ENCODE data around the gene RHOH.

RHOH gene

DNA sequence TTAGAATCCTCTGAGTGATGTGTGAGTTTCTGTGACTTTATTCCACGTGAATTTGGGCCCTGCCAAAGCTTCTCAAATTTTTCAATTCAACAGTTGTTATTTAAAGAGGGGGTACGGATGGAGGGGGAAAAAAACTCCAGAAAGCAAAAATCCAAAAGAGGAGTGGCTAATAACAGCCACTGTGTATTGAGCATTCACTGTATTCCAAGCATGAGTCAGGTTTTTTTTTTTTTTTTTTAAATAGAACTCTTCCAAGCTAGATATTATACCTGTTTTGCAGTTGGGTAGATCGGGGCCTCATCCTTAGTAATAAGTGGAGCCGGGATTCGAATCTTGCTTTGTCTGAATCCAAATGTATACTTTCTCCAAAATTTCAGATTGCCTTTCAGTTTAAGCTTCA, 6.4 kb upstream of the RHOH start:
- DNase-seq: no peak

DNA sequence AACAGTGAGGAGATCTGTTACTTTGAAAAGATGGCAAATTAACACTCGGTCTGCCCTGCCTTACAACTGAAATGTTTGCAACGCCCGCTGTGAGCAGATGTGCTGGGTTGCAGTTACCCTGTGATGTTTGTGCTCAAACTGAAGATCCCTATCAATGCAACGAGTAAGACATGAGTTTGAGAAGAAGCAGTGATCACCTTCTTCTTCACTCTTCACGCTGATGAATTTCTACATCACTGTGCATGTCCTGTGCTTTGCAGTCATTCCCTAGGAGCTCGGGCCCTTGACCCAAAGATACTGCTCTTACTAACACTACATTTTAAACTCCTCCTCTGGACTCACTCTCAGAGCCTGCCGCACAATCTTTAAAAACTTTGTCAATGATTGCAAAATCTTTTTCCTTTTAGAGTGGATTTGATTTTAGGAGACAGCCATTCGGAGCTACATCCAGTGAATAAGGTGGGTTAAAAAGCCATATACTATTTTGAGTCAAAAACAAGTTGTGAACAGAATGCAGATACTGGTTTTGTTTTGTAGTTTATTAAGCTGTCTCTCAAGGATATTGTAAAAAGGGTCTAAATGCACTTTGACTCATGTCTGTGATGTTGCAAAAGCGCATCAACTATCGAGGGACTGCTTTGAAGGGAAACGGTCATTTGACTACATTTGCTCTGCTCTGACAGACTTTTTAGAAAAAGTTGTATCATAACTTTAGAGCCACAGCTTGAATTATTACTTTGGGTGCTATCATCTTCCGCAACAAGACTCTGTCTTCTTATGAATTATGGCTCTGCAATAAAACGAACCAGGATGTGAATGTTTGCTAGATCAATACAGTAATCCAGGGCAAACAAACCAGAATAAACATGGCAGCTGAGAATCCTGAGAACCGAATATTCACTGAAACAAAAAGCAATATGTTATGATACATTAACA, 5.7 kb upstream of the RHOH start:
- DNase-seq: no peak

DNA sequence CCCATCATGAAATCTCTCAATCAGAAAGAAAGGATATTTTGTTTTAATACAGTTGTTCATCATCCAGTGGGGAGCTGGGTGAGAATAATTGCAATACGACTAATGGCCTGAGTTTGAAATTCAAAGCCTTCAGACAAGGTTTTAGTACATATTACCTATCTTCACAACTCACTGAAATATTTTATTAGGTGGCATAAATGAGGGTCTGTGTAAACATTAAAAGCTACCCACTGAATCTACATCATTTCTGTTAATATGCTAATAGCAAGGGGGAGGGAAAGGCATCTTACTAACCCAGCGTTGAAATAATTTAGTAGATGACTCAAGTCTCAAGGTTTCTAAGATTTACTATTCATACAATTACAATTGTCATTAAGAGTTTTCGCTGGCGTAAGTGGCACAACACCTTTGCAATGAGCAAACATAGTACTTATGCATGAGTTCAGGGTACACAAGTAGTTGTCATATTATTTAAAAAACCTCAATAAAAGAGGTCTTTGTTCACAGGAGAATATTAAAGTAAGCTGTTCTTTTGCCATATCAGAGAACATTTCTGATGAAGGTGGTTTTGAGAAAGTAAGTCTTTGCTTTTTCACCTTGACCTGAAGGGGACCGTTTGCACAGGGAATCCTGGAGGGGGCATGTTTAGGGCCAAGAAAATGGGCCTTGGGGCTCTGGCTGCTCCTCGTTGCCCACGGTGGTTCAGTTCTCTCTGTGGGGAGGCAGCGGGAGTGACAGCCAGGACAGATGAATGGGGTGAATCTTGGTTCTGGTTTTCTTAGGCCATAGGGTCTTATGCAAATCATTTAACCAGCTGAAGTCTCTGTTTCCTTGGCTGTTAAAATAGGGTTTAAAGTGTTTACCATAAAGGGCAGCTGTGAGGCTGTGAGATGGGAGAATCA, 4.5 kb upstream of the RHOH start:
- DNase-seq: no peak

DNA sequence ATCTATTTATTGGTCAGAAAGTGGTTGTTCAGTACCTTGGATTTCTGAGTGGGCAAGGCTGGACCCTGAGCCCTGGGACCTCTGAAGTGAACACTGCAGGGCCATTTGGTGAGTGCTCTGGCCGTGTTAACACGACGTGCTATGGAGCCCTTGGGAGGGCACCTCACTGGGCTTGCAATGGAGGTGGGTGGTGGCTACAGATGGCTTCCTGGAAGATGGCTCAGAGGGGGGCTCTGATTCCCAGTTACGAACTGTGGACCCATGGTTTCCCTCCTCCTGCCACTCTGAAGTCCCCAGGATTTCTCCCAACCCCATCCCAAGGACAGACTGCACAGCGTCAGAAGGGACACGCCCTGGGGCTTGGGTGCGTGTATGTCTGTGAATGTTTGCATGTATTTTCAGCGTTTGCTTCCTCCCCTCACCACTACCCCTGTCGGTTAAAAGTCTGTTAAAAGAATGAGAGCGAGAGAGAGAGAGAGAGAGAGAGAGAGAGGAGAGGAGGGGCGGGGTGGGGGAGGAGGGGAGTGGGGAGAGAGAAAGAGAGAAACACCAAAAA, 3.7 kb upstream of the RHOH start:
- no peak for DNase-seq

DNA sequence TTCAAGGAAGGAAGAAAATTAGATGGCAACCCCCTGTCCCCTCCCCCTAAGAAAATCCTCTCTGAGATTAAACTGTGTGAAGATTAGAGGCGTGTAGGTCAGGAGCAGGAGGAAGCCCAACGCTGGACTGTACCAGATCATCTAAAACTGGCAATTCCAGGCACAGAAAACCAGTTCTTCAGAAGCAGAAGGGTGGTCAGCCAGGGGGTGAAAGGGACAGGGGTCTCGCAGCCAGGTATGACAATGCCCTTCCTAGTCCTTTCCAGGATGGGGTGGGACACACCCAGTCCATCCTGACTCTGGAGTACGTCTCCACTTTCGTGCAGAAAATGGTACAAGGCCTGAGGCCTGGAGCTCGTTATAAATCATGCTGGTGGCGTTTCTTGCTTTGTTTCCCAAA, 3.3 kb upstream of the RHOH start:
- DNase-seq: no peak

DNA sequence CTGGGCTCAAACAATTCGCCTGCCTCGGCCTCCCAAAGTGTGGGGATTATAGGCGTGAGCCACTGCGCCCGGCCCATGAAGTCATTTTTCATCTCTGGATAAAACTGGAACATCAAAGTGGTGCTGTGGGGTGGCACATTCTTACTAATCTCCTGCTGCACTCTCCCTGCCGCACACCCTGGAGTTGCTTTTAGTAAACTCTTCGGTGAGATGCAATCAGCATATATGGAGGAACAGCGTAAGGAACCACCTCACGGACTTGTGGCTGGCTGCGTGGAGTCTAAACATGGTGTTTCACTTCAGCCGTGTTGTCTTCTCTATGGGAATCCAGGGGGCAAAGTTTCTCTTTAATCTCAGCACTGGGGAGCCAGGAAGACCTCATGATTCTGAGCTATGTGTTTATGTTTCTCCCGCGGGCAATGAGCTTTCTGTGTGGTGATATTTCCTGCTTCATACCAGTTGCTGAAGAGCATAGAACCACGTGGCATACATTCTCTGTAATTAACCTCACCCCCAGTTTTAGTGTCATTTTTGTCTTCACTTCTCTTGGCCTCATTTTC, 2.1 kb upstream of the RHOH start:
- DNase-seq: no peak

DNA sequence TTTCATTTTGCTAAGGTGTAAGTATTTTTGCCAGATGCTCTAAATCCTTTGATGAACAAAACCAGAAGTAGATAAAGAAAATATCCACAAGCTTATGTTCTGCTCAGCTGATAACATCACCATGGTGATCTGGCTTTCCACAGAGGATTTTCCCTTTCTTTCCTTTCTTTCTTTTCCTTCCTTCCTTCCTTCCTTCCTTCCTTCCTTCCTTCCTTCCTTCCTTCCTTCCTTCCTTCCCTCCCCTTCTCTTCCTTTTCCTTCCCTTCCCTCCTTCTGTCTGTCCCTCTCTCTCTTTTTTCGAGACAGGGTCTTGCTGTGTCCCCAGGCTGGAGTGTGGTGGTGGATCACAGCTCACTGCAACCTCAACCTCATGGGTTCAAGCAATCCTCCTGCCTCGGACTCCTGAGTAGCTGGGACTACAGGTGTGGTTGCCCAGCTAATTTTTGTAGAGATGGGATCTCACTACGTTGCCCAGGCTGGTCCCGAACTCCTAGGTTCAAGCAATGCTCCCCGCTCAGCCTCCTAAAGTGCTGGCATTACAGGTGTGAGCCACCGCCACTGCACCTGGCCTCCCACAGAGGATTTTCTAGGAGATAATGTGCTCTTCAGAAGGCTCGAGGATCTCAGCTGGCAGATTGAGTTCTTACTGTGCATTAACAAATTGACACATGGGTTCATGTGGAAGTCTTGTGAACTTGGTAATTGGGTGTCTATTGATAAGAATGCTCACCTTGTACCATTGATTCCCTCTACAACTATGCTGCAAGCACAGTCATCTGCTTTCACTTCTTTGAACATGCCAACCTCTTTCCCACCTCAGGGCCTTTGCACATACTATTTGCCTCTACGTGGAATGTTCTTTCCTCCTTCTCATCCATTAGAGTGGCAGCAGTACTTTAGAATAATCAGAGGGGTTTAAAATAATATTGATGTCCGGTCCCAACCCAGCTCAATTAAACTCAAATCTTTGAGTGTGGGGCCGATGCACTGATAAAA, 1.4 kb upstream of the RHOH start:
- no peak for DNase-seq

DNA sequence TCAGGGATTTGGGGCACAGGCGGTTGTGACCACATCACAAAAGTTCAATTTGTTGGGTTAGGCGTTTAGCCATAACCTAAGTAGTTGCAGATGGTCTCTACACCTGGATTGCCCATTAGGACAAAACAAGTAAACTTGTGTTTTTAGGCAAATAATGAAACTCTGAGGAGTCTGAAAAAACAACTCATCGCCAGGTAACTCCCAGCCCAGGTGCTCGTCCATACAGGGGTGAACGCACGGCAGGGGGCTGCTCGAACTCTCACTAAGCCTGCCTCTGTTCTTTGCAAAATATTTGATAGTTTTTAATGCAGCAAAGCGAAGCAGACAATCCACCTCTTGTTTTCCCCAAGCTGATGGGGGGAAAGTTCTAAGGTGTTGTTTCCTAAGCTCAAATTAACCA, 559 bp upstream of the RHOH start:
- DNase-seq: no peak

DNA sequence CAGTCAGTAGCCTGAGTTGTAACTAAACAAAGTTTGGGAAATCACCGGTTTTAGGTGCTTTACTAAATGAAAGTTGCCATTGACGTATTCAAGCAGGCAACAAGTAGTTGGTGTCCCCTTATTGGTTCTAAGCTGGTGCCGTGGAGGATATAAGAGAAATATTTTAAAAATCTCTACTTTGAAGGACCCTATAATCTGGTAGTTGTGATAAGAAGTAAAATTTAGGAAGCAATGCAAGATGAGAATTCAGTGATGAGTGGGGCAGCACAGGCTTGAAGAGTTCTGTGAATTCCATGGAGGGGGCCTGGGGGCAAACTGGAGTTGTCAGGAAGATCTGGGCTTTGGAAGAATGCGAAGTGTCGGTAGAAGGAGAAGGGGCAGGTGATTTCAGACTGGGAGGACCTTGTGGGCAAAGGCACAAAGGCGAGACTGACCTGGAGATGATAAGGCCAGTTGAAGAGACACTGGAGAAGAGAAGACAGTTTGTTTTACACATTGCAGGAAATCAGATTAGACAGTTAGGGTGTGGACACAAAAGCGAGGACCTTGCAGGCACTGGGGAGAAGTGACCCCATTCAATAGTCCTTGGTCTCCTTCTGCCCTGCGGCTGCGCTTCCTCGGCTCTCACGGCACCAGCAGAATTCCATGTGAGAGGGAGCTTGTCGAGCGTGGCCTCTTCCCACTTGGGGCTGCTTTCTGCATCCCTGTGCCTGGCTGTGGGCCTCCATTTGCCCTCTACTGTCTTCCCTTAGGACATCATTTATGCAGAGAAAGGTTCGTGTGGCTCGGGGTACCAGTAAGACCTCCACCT, 1.3 kb downstream of the RHOH start:
- DNase-seq: no peak

DNA sequence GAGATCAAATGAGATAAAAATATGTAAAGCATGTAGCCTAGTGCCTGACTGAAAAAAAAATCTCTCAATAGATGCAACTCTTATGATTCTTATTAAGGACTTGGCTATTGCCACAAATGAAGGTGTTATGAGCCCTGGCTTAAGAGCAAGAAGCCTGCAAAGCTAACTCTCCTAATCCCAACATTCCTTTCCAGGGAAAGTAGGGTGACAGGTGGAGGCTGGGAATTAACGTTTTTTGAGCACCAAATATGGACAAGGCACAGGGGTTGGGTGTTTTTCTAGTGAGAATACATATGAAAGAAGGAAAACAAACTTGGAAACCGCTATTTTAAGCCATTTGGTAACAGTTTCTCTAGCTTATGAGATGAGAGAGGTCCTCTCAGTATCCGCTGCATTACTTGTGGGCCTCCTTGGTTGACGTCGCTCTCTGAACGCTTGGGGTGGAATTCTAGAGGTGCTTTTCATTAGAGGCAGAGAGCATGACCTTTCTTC, 2.4 kb downstream of the RHOH start:
- peak; percentile 49 for DNase-seq

DNA sequence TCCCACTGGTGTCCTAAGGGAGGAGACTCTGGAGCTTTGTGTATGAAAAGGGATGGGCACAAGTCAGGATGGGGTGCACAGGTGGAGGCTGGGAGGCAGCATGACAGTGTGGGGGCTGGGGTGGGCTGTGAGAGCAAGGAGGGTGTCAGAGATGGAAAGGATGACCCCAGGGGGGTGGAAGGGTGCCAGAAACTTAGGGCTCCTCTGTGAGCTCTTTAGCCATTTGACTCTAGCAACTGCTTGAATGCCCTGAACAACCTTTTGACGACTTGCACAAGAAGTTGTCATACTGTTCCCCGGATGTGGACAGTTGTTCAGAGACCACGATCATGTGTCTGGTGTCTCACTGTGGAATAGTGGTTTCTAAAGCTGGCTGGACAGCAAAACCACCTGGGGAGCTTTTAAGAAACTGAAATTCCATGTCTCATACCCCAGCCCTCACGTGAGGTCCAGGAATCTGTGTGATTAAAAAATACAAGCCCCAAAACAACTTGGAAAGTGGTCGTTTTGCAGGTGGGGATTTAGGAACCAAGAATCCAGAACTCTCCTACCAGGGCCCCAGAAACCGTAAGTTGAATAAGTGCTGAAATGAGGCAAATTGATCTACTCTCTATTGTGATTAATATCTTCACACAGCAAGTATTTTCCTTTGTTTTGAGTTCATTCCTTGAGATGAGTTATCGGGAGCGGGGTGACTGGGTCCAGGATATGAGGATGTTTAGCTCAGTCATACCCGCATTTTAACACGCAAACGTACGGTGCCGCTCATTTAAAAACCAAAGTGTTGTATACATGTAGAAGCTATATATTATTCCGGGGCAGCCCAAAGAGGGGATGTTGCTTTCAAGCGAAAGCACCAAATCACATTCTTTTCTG, 3.4 kb downstream of the RHOH start:
- DNase-seq: no peak

DNA sequence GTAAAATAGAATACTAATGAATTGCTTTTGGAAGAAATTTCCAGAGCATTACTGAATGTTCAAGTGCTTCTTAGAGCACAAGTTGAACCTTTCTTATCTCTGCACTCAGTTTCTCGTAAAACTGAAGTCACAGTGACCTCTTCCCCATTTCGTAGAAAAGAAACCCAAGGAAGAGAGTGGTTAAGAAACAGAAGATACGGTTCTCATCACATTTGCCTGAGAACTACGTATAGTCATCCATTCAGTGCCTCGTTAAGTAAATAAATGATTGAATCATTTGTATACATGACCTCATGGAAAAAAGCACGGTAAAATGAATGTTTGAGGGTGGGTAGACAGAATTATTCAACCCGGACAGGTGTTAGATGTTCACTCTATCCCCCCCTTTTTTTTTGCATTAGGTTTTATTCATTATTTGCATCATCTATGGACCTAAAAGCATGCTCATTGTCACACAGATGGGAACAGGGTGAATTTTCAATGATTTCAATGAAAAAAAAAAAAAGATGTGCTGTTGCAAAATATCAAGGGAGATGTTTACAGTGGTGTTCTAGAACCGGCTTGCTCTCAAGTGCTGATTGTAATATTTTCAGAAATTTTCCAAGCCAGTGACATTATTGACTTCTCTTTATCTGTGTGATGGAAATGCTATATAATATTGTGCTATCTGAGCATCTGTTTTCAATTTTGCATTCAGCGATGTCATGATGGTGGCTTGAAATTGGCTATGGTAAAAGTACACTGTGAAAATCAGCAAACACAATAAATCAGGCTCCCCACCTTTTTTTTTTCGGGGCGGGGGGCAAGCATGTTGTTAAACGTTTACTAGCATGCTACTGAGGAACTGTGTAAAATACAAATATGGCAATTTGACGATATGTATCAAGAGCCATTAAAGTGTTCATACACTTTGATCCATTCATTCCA, 4.3 kb downstream of the RHOH start:
- DNase-seq: no peak

DNA sequence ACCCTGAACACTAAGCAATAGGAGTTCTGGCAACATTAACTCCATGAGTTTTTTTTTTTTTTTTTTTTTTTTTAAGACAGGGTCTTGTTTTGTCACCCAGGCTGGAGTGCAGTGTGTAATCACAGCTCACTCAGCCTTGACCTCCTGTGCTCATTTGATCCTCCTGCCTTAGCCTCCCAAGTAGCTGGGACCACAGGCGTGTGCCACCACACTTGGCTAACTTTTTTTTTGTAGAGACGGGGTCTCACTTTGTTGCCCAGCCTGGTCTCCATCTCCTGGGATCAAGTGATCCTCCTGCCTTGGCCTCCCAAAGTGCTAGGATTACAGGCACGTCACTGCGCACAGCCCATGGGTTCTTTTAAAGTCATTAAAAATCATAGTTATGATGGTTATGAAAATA, 5.1 kb downstream of the RHOH start:
- no peak for DNase-seq

DNA sequence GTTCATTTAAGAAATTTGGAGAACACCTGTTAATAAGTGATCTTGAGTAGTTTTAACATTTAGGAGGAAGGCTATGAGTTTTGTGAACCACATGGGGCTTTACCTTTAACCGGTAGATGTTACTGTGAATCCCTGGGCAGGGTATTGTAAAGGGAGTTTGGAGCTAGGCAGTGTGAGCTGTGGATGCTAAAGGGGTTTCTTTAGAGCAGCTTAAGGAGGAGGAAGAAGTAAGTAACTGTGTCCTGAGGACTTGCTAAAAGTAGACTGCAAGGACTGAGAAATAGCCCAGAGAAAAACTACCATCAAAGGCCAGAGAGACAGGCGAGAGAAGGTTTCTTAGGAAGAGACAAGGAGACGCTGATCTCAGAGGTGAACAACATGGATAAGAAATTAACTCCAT, 5.6 kb downstream of the RHOH start:
- no peak for DNase-seq

DNA sequence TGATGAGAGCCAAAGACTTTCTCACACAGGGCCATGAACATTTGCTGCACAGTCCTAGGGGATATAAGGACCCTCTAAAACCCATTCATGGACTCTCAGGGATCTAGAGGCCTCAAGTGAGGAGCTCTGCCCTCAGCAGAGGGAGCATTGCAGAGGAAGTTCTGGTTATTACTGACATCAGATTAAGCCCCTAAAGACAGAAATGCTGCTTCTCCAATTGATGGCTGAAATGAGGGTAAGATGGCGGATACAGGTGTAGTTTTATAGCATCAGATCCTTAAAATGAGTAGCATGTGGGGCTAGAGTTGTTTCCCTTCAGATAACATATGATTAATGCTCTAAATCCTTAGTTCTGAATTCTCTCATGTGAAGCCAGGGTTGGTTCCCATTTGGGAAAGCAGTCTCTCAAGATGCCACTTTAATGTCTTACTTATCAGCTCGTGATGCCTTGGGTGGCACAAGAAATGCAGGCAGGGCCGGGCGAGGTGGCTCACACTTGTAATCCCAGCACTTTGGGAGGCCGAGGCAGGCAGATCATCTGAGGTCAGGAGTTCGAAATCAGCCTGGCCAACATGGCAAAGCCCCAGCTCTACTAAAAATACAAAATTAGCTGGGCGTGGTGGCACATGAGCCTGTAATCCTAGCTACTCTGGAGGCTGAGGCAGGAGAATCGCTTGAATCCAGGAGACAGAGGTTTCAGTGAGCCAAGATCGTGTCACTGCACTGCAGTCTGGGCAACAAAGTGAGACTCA, 7.9 kb downstream of the RHOH start:
- DNase-seq: no peak

DNA sequence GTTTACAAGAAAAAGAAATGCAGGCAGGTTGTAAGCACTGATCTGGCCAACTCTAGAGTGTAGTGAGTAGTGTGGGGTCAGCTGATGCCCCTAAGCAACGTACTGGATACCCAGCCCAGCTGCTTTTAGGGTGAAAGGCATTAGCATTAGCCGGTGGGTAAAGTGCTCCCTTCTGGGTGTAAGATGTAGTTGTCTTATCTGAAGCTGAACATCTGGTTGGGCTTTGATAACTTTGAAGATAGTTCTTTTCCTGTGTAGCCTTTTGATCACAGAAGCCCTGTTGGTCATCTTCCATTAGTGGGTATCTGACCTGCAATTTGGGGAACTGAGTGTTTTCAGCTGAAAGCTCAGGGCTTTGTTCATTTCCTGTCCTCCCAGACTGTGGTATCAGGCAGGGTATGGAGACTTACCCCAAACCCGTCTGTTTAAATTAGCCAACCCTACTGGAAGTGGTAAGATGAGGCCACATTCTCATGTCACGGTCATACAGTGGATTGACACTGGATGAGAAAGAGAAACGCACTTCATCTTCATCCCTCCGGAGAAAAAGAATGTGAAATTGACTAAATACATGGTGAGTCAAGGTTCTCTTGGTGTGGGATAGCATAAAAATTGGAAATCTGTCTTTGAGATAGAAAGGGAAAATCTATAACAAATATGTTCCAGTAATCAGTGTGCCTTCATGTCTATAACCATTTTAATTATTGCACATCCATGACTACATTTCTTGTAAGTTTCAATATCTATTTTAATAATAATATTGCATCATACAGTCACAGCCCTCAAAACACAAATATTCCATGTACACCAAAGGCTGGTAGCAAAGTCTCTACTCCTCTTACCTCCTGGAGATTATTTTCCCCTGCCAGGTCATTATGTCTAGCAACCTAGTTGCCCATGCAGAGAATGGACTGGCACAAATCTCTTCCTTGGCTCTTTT, 8.7 kb downstream of the RHOH start:
- no peak for DNase-seq

DNA sequence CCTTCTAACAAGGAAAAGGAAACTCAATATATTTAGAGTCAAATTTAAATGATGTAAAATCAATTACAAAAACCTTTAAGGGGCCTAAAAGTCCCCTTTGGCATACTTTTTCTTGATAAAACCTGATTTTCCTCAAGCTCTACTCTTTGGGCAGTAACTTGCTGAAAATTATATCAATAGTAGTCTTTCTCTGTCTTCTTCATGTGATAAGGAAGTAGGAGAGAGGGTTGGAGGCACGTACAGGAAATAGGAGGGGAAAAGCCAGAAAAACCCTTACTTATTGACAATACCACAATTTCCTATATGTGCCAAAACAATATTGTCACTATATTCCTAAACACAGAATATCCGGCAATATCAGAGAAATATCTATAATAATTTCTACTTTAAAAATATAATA, 9.6 kb downstream of the RHOH start:
- no peak for DNase-seq

Measured in NCI-H82 (cell line).